Measurements from ENCODE around the gene SIAH1. TPM values are rescaled to one million over a fixed set of nuclear protein-coding genes. Genes with fewer than 3 reads are reported as not detected.
"Not testable (repeated sequence)": the region's sequence is repeated elsewhere in the genome, so short reads cannot be mapped to it uniquely, and the experiment has no call there.

The SIAH1 gene
- total RNA-seq, 2 donors from 2014 or later, result 12.3 to 18.0 TPM

- Histone ChIP-seq H3K27ac (no peak overlapping the region), H3K4me3 (no peak overlapping the region), H3K27me3 (no peaks in the 10 kb centered on the region), H3K36me3 (no peaks in the 10 kb centered on the region), H3K4me1 (peaks cover 0 to 7% of the 10 kb centered on the region in 2 donors), H3K9me3 (no peaks in the 10 kb centered on the region)
- no peak for TF ChIP-seq CTCF (IDR thresholded peaks at IDR 0.05)
- DNase-seq (ENCODE audit: low spot score), result no peak
These were observed 45.7 kb upstream of the SIAH1 start for GRCh38 chr16:48430890-48431289.

GRCh38 chr16:48426244-48427141 lies 41.3 kb upstream of the SIAH1 start:
- Histone ChIP-seq H3K36me3 (no peaks in the 10 kb centered on the region), H3K4me1 (no peaks in the 10 kb centered on the region), H3K27ac (no peak overlapping the region), H3K9me3 (no peaks in the 10 kb centered on the region), H3K4me3 (no peak overlapping the region), H3K27me3 (no peaks in the 10 kb centered on the region)
- DNase-seq (ENCODE audit: low spot score), result no peak
- no peak for TF ChIP-seq CTCF (IDR thresholded peaks at IDR 0.05)

GRCh38 chr16:48422537-48422936 lies 37.3 kb upstream of the SIAH1 start:
- no peak for DNase-seq (ENCODE audit: low spot score)
- no peaks in the 10 kb centered on the region for H3K9me3 ChIP-seq
- TF ChIP-seq CTCF (IDR thresholded peaks at IDR 0.05), result no peak
- H3K27me3 ChIP-seq, result no peaks in the 10 kb centered on the region
- no peaks in the 10 kb centered on the region for H3K36me3 ChIP-seq
- H3K4me3 ChIP-seq, result no peak overlapping the region
- no peak overlapping the region for H3K27ac ChIP-seq
- no peaks in the 10 kb centered on the region for H3K4me1 ChIP-seq

- Histone ChIP-seq H3K4me1 (no peaks in the 10 kb centered on the region), H3K36me3 (no peaks in the 10 kb centered on the region), H3K4me3 (no peak overlapping the region), H3K9me3 (no peaks in the 10 kb centered on the region), H3K27ac (no peak overlapping the region), H3K27me3 (no peaks in the 10 kb centered on the region)
- no peak for DNase-seq (ENCODE audit: low spot score)
- no peak for TF ChIP-seq CTCF (IDR thresholded peaks at IDR 0.05)
These were observed 36.5 kb upstream of the SIAH1 start for GRCh38 chr16:48421741-48422140.

GRCh38 chr16:48420437-48420836 lies 35.2 kb upstream of the SIAH1 start:
- H3K4me3 ChIP-seq, result no peak overlapping the region
- TF ChIP-seq CTCF (IDR thresholded peaks at IDR 0.05), result no peak
- DNase-seq (ENCODE audit: low spot score), result no peak

GRCh38 chr16:48416617-48417016 lies 31.4 kb upstream of the SIAH1 start:
- H3K9me3 ChIP-seq; DNase-seq (ENCODE audit: low spot score); H3K27me3 ChIP-seq; H3K4me1 ChIP-seq; H3K27ac ChIP-seq; H3K4me3 ChIP-seq; H3K36me3 ChIP-seq: not testable (repeated sequence)

More at GRCh38 chr16:48420437-48420836, 35.2 kb upstream of the SIAH1 start:
- Histone ChIP-seq H3K4me1 (no peaks in the 10 kb centered on the region), H3K27ac (no peak overlapping the region), H3K27me3 (no peaks in the 10 kb centered on the region), H3K9me3 (no peaks in the 10 kb centered on the region), H3K36me3 (no peaks in the 10 kb centered on the region)

All from right atrium auricular region (tissue), 2 donors.